ENCODE data around the gene ZNF668.

Gene ZNF668

GRCh38 chr16:31081428-31082351, 7.7 kb upstream of the ZNF668 start:
- ATAC-seq: no peak

- no peak for ATAC-seq
Measured at GRCh38 chr16:31080756-31081419, 6.8 kb upstream of the ZNF668 start.

GRCh38 chr16:31080035-31080629, 6.1 kb upstream of the ZNF668 start:
- no peak for ATAC-seq

GRCh38 chr16:31079342-31079944, 5.4 kb upstream of the ZNF668 start:
- no peak for ATAC-seq

- no peak for ATAC-seq
Measured at GRCh38 chr16:31078597-31079341, 4.7 kb upstream of the ZNF668 start.

- ATAC-seq: no peak
Measured at GRCh38 chr16:31077592-31078396, 3.8 kb upstream of the ZNF668 start.

- ATAC-seq: no peak
Measured at GRCh38 chr16:31077024-31077423, 3.0 kb upstream of the ZNF668 start.

- ATAC-seq: no peak
Measured at GRCh38 chr16:31076319-31076718, 2.3 kb upstream of the ZNF668 start.

- no peak for ATAC-seq
Measured at GRCh38 chr16:31074814-31075183, 759 bp upstream of the ZNF668 start.

GRCh38 chr16:31073142-31073969, 684 bp downstream of the ZNF668 start:
- peak; percentile 59 to 69 for ATAC-seq

GRCh38 chr16:31072540-31073141, 1.4 kb downstream of the ZNF668 start:
- ATAC-seq: no peak

- no peak for ATAC-seq
Measured at GRCh38 chr16:31071861-31072260, 2.2 kb downstream of the ZNF668 start.

GRCh38 chr16:31067342-31067741, 6.7 kb downstream of the ZNF668 start:
- no peak for ATAC-seq

GRCh38 chr16:31064882-31065461, 9.1 kb downstream of the ZNF668 start:
- ATAC-seq: no peak

- no peak for ATAC-seq
Measured at GRCh38 chr16:31063843-31064611, 10.0 kb downstream of the ZNF668 start.

GRCh38 chr16:31063495-31063842, 10.6 kb downstream of the ZNF668 start:
- ATAC-seq: no peak

GRCh38 chr16:31061813-31062440, 12.1 kb downstream of the ZNF668 start:
- no peak for ATAC-seq

- ATAC-seq: no peak
Measured at GRCh38 chr16:31061126-31061812, 12.8 kb downstream of the ZNF668 start.
